Smooth muscle cell (in vitro differentiated cells): ENCODE data around the gene WBP2. TPM values are rescaled to one million over a fixed set of nuclear protein-coding genes. Genes with fewer than 3 reads are reported as not detected.

ENCODE experiments used
- DNase-seq: peaks from one replicate; lab custom pipeline; 2025; ENCODE audit not compliant: unreplicated experiment; lab: John Stamatoyannopoulos, UW
- H2AFZ ChIP-seq: fragments of 200-600 bp; sonication (generic); 2 replicates; pipeline ENCODE4 v1.6.0; 2016; ENCODE audit warnings: antibody characterized with exemption, low read depth, mild to moderate bottlenecking
- H3F3A ChIP-seq: fragments of 200-600 bp; sonication (generic); 2 replicates; pipeline ENCODE4 v1.6.0; 2017; ENCODE audit warnings: antibody characterized with exemption, low read depth
- H3K27ac ChIP-seq: fragments of 200-600 bp; sonication (generic); 2 replicates; pipeline ENCODE4 v1.5.1; 2016; ENCODE audit warnings: low read depth, mild to moderate bottlenecking
- H3K27me3 ChIP-seq: fragments of 200-600 bp; sonication (generic); 2 replicates; pipeline ENCODE4 v1.6.1; 2016; ENCODE audit warnings: low read depth, mild to moderate bottlenecking
- H3K36me3 ChIP-seq: fragments of 200-600 bp; sonication (generic); 2 replicates; pipeline ENCODE4 v1.5.1; 2016; ENCODE audit warnings: low read depth
- H3K4me1 ChIP-seq: fragments of 200-600 bp; sonication (generic); 2 replicates; pipeline ENCODE4 v1.5.1; 2016; ENCODE audit warnings: low read depth
- H3K4me2 ChIP-seq: fragments of 200-600 bp; sonication (generic); 2 replicates; pipeline ENCODE4 v1.6.0; 2016; ENCODE audit warnings: mild to moderate bottlenecking
- H3K4me3 ChIP-seq: fragments of 200-600 bp; sonication (generic); 2 replicates; pipeline ENCODE4 v1.5.1; 2016; ENCODE audit warnings: mild to moderate bottlenecking
- H3K79me2 ChIP-seq: fragments of 200-600 bp; sonication (generic); 2 replicates; pipeline ENCODE4 v1.6.0; 2016; ENCODE audit warnings: low read depth, mild to moderate bottlenecking
- H3K9ac ChIP-seq: fragments of 200-600 bp; sonication (generic); 2 replicates; pipeline ENCODE4 v1.6.0; 2016; ENCODE audit warnings: low read depth
- H3K9me3 ChIP-seq: fragments of 200-600 bp; sonication (generic); replicated peaks from 2 replicates; pipeline ENCODE4 v1.5.1; 2016; ENCODE audit warnings: low read depth
- H4K20me1 ChIP-seq: fragments of 200-600 bp; sonication (generic); 2 replicates; pipeline ENCODE4 v1.6.0; 2016; ENCODE audit warnings: low read depth
- WGBS: methylation state at CpG from one replicate; pipeline ENCODE4 v1.1.7; 2016; ENCODE audit warnings: low lambda C conversion rate; 5-methylcytosine and 5-hydroxymethylcytosine counted together
- polyA plus RNA-seq: library from polyadenylated mRNA; unstranded; fragments of >200 nt; fragmentation: Nextera tagmentation; extraction: Ambion mirVana; gene quantifications from 2 replicates; pipeline ENCODE4 v1.2.1, GENCODE V29; 2016
- total RNA-seq: library from RNA; depleted of rRNA; stranded (reverse); fragments of >200 nt; gene quantifications from 2 replicates; pipeline ENCODE4 v1.2.3, GENCODE V29; 2014
- TF ChIP-seq, protein P1 (sequence below): fragments of 200-600 bp; sonication (generic); IDR thresholded peaks from 2 replicates; pipeline ENCODE4 v1.5.1; 2017; ENCODE audit warnings: borderline replicate concordance, mild to moderate bottlenecking, antibody characterized with exemption; ENCODE audit not compliant: insufficient read depth, poor library complexity, severe bottlenecking

The WBP2 gene
- total and polyA plus RNA-seq, 2 experiments from 2014 or later: 26.4 to 91.4 TPM

DNA sequence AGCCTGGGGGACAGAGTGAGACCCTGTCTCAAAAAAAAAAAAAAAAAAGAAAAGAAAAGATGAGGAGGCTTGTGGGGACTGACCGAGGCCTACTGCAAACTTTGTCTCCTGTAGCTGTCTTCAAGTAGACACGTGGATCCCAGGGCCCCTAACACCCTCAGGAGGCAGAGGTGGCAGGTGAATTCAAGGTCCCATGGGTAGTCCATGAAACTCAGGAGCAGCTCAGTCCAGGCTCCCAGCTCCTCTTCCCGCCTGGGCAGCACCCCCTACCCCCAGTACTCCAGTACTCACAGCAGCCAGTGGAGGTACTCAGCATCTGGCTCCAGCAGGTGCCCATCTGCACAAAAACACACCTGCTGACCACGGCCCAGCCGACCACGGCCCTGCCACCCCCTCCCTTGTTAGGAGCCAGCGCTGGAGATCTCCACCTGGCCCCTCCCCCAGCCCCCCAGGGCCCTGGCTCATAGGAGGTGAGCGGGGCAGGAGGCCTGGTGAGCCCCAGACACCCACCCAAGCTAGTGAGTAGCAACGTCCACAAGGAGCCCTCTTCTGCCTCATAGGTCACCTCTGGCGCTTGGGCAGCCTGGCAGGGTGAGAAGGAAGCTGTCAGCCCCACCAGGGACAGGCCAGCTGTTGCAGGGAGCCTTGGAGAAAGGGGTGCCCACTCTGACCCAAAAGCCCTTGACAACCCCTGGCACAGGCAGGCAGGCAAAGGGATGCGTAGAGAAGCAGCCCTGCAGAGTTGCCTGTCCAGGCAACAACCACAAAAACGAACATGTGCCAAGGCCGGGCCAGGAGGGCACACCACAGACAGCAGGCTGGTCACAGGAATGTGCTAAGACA is 45.8 kb upstream of the WBP2 start:
- peaks cover 8% of the 10 kb centered on the region for H3K79me2 ChIP-seq
- H4K20me1 ChIP-seq: no peaks in the 10 kb centered on the region
- peaks cover 12% of the 10 kb centered on the region for H3F3A ChIP-seq
- peaks cover 10% of the 10 kb centered on the region for H3K4me1 ChIP-seq
- no peak overlapping the region for H3K27ac ChIP-seq
- H2AFZ ChIP-seq: no peak overlapping the region
- H3K9ac ChIP-seq: no peak overlapping the region
- DNase-seq: no peak
- no peaks in the 10 kb centered on the region for H3K27me3 ChIP-seq
- no peak overlapping the region for H3K4me2 ChIP-seq
- no peaks in the 10 kb centered on the region for H3K9me3 ChIP-seq
- no peak overlapping the region for H3K4me3 ChIP-seq
- WGBS: 96% methylated on average over 13 of the region's 13 CpGs
- no peaks in the 10 kb centered on the region for H3K36me3 ChIP-seq
- TF ChIP-seq, protein P1, sequence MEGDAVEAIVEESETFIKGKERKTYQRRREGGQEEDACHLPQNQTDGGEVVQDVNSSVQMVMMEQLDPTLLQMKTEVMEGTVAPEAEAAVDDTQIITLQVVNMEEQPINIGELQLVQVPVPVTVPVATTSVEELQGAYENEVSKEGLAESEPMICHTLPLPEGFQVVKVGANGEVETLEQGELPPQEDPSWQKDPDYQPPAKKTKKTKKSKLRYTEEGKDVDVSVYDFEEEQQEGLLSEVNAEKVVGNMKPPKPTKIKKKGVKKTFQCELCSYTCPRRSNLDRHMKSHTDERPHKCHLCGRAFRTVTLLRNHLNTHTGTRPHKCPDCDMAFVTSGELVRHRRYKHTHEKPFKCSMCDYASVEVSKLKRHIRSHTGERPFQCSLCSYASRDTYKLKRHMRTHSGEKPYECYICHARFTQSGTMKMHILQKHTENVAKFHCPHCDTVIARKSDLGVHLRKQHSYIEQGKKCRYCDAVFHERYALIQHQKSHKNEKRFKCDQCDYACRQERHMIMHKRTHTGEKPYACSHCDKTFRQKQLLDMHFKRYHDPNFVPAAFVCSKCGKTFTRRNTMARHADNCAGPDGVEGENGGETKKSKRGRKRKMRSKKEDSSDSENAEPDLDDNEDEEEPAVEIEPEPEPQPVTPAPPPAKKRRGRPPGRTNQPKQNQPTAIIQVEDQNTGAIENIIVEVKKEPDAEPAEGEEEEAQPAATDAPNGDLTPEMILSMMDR: no peak

DNA sequence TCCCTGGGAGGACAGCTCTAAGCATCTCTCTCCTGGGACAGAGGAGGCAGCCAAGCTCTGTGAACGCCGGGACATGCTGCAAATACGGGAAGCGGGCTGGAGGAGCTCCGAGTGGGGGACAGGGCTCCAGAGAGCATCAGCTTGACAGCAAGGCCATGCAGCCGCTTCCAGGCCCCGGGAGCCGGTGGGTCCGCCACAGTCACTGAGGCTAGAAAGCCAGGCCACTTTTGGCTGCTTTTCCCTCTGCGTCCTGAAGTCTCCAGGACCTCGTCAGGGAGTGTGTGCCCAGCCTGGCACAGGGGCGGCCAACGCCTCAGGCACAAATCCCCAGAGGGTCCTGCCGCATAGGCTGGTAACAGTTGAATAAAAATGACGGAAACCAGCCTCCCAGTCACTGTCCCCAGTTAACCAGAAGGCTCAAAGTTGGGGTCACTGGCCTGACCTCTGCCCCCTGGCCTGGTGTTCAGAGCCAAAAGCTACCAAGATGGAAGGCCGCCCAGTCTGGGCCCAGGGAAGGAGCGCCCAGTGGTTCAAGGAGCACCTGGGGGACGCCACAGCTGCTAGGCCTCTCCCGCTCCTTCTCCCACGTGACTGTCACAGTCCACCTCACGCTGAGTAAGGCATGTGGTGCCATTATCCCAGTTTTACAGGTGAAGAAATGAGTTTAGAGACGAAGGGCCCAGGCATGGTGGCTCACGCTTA is 44.8 kb upstream of the WBP2 start:
- Histone ChIP-seq H3F3A (peaks cover 12% of the 10 kb centered on the region), H3K79me2 (peaks cover 16% of the 10 kb centered on the region), H3K9me3 (no peaks in the 10 kb centered on the region), H3K4me2 (no peak overlapping the region), H4K20me1 (no peaks in the 10 kb centered on the region), H3K27me3 (no peaks in the 10 kb centered on the region), H3K4me3 (no peak overlapping the region), H3K9ac (no peak overlapping the region), H3K4me1 (peaks cover 18% of the 10 kb centered on the region), H3K36me3 (no peaks in the 10 kb centered on the region), H3K27ac (no peak overlapping the region), H2AFZ (no peak overlapping the region)
- DNase-seq: no peak
- 97% methylated on average over 23 of the region's 23 CpGs for WGBS
- TF ChIP-seq, protein P1: no peak

DNA sequence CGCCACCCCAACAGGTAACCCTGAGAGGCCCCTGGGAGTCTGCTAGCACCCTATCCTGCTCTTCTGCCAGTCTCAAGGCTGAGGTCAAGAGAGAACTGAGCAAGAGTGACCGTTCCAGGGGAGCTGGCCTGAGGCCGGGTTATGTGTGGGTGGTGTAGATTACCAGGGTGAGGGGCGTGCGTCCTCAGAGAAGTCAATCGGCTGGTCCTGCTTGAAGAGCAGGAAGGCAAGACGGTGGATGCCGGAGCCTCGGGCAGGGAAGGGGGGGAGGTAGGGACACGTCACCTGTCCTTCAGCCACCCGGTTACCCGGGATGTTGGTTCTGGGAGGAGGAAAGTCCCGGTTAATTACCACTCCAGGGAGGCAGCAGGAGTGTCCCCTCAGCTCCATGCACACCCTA is 44.2 kb upstream of the WBP2 start:
- Histone ChIP-seq H3F3A (peaks cover 12% of the 10 kb centered on the region), H3K9me3 (no peaks in the 10 kb centered on the region), H2AFZ (no peak overlapping the region), H4K20me1 (no peaks in the 10 kb centered on the region), H3K79me2 (peaks cover 15% of the 10 kb centered on the region), H3K4me2 (no peak overlapping the region), H3K9ac (no peak overlapping the region), H3K36me3 (no peaks in the 10 kb centered on the region), H3K27ac (no peak overlapping the region), H3K27me3 (no peaks in the 10 kb centered on the region), H3K4me1 (peaks cover 22% of the 10 kb centered on the region), H3K4me3 (no peak overlapping the region)
- WGBS: 93% methylated on average over 13 of the region's 13 CpGs
- TF ChIP-seq, protein P1: no peak
- DNase-seq: no peak
